ENCODE results near the gene ANO8. TPM values are rescaled to one million over a fixed set of nuclear protein-coding genes. Genes with fewer than 3 reads are reported as not detected.

The ANO8 gene
- total and polyA plus RNA-seq, 2 of the 13 experiments (the other 11 are each of a cell fraction or from before 2014, with no cell fraction given), result 1.8 to 3.5 TPM

DNA sequence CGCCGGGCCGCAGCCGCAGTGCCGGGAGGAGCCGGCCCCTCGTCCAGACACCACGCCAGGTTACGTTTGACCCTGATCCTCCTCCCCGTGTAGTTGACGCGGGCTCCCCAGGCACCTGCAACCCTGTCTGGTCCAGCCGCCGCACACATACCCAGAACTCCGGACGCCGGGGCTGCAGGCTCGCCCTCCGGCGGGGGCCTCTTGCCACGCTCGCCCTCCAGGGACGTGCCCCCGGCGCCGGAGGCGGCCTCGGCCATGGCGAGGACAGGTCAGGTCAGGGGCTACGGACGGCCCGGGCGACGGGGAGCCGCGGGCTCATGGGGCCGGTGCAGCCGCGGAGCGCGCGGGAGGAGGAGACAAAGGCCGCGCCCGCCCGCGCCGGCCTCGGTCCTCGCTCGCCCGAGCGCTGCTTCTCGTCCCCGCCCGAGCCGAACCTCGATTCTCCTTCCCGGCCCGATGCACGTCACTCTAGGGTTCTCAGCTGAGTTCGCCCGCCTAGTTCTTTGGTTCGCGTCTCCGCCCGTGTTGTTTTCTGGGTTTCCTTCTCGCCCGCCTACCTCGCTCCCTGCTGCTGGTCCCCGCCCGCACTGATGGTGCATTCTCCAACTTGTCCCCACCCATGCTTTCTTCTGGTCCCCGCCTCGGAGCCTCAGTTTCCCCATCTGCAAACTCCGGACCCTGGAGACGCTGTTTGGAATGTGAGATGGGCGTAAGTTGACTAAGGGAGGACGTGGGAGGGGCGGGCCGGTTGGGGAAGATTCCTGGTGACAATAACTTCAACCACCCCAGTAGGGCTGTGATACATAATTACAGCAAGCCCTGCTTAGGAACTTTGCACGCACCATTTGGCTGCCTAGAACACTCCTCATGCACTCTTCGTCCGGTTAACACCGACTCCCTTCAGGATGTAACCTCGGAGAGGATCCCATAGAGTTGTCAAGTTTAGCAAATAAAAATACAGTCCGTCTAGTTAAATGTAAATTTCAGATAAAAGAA, at the start of gene ANO8 (continued):
- TF ChIP-seq ZNF792 (CRISPR knock-in tag; IDR thresholded peaks at IDR 0.05), result no peak
- no peak for TF ChIP-seq ZNF678 (CRISPR knock-in tag; IDR thresholded peaks at IDR 0.05)
- TF ChIP-seq, protein P1, sequence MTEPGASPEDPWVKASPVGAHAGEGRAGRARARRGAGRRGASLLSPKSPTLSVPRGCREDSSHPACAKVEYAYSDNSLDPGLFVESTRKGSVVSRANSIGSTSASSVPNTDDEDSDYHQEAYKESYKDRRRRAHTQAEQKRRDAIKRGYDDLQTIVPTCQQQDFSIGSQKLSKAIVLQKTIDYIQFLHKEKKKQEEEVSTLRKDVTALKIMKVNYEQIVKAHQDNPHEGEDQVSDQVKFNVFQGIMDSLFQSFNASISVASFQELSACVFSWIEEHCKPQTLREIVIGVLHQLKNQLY (CRISPR knock-in tag; IDR thresholded peaks at IDR 0.05), result no peak
- no peak for TF ChIP-seq ATAD3A (CRISPR knock-in tag; IDR thresholded peaks at IDR 0.05)
- TF ChIP-seq DNMT1 (CRISPR knock-in tag; IDR thresholded peaks at IDR 0.05), result 0 out of 2 replicates have a peak, but pooled peaks have one; percentile 75
- TF ChIP-seq HOXA7 (CRISPR knock-in tag; IDR thresholded peaks at IDR 0.05), result no peak
- no peak for TF ChIP-seq RFX1 (IDR thresholded peaks at IDR 0.05)
- TF ChIP-seq ZNF773 (CRISPR knock-in tag; IDR thresholded peaks at IDR 0.05; ENCODE audit: borderline replicate concordance), result peak; percentile 42; the same call in 1 of the 2 replicates
- TF ChIP-seq HIVEP1 (CRISPR knock-in tag; IDR thresholded peaks at IDR 0.05), result peak; percentile 59; the same call in 1 of the 2 replicates
- TF ChIP-seq SP5 (CRISPR knock-in tag; IDR thresholded peaks at IDR 0.05; ENCODE audit: borderline replicate concordance, low read depth), result peak; percentile 51
- TF ChIP-seq ARHGAP35 (CRISPR knock-in tag; IDR thresholded peaks at IDR 0.05; ENCODE audit: borderline replicate concordance), result no peak
- TF ChIP-seq ZNF34 (CRISPR knock-in tag; IDR thresholded peaks at IDR 0.05; ENCODE audit: borderline replicate concordance), result no peak
- TF ChIP-seq KLF13 (CRISPR knock-in tag; IDR thresholded peaks at IDR 0.05), result no peak
- TF ChIP-seq ZBTB38 (CRISPR knock-in tag; IDR thresholded peaks at IDR 0.05), result peak; percentile 81
- no peak for TF ChIP-seq ZNF558 (CRISPR knock-in tag; IDR thresholded peaks at IDR 0.05; ENCODE audit: borderline replicate concordance)
- TF ChIP-seq TEAD2 (CRISPR knock-in tag; IDR thresholded peaks at IDR 0.05), result no peak
- TF ChIP-seq TAF1 (CRISPR knock-in tag; IDR thresholded peaks at IDR 0.05), result no peak
- no peak for TF ChIP-seq ZNF652 (CRISPR knock-in tag; IDR thresholded peaks at IDR 0.05; ENCODE audit: borderline replicate concordance, low read depth)
- TF ChIP-seq, protein P2, sequence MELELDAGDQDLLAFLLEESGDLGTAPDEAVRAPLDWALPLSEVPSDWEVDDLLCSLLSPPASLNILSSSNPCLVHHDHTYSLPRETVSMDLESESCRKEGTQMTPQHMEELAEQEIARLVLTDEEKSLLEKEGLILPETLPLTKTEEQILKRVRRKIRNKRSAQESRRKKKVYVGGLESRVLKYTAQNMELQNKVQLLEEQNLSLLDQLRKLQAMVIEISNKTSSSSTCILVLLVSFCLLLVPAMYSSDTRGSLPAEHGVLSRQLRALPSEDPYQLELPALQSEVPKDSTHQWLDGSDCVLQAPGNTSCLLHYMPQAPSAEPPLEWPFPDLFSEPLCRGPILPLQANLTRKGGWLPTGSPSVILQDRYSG (CRISPR knock-in tag; IDR thresholded peaks at IDR 0.05), result no peak
- TF ChIP-seq RELA (CRISPR knock-in tag; IDR thresholded peaks at IDR 0.05), result no peak
- TF ChIP-seq, protein P3, sequence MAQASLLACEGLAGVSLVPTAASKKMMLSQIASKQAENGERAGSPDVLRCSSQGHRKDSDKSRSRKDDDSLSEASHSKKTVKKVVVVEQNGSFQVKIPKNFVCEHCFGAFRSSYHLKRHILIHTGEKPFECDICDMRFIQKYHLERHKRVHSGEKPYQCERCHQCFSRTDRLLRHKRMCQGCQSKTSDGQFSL (CRISPR knock-in tag; IDR thresholded peaks at IDR 0.05), result 0 out of 2 replicates have a peak, but pooled peaks have one; percentile 20
- TF ChIP-seq TGIF2 (CRISPR knock-in tag; IDR thresholded peaks at IDR 0.05), result peak; percentile 62; the same call in 1 of the 2 replicates
- TF ChIP-seq TRIM24 (CRISPR knock-in tag; IDR thresholded peaks at IDR 0.05), result no peak
- no peak for TF ChIP-seq ZNF7 (CRISPR knock-in tag; IDR thresholded peaks at IDR 0.05)
- peak; percentile 53; the same call in 1 of the 2 replicates for TF ChIP-seq ARNT2 (CRISPR knock-in tag; IDR thresholded peaks at IDR 0.05; ENCODE audit: low read depth)
- TF ChIP-seq RNF2 (conservative IDR thresholded peaks at IDR 0.05; ENCODE audit: low read depth), result no peak; the same call in 1 of the 2 replicates
- no peak for TF ChIP-seq CEBPB (IDR thresholded peaks at IDR 0.05; ENCODE audit: borderline replicate concordance, low read depth, low read length)
- peak; percentile 30; the same call in 1 of the 2 replicates for TF ChIP-seq MEF2D (CRISPR knock-in tag; IDR thresholded peaks at IDR 0.05)
- no peak; the same call in 1 of the 2 replicates for TF ChIP-seq SOX13 (IDR thresholded peaks at IDR 0.05)
- 0 out of 4 replicates have a peak, but pooled peaks of 1 of the 2 experiments have one; percentile 42 for TF ChIP-seq SOX13 (CRISPR knock-in tag; conservative IDR thresholded peaks at IDR 0.05 in 1 of 2, IDR thresholded peaks at IDR 0.05 in 1 of 2)
- TF ChIP-seq ZNF383 (CRISPR knock-in tag; IDR thresholded peaks at IDR 0.05; ENCODE audit: borderline replicate concordance), result no peak
- TF ChIP-seq TP53 (CRISPR knock-in tag; conservative IDR thresholded peaks at IDR 0.05), result no peak
